GM18868 (cell line): Measurements from ENCODE around the gene OR8D1.

ENCODE experiments used
- ATAC-seq: cut with Tn5 transposase; IDR thresholded peaks from one replicate; pipeline ENCODE4 v1.9.1; 2021; ENCODE audit warnings: mild to moderate bottlenecking, moderate library complexity; ENCODE audit not compliant: unreplicated experiment

The OR8D1 gene

GRCh38 chr11:124313849-124314248 lies at the start of gene OR8D1:
OR8D1 (minus strand) TSS chr11:124313949; CDS start chr11:124310766, 3,183 bp downstream.
- ATAC-seq: no peak

- ATAC-seq: no peak
Measured at GRCh38 chr11:124359566-124359965, 45.8 kb upstream of the OR8D1 start.

- ATAC-seq: no peak
Measured at GRCh38 chr11:124346311-124346955, 32.7 kb upstream of the OR8D1 start.

GRCh38 chr11:124344346-124344745 lies 30.6 kb upstream of the OR8D1 start:
- no peak for ATAC-seq

- ATAC-seq: no peak
Measured at GRCh38 chr11:124340142-124340447, 26.3 kb upstream of the OR8D1 start.

- no peak for ATAC-seq
Measured at GRCh38 chr11:124339396-124340141, 25.8 kb upstream of the OR8D1 start.

GRCh38 chr11:124331873-124332272 lies 18.1 kb upstream of the OR8D1 start:
- ATAC-seq: no peak

GRCh38 chr11:124329787-124330478 lies 16.2 kb upstream of the OR8D1 start:
- ATAC-seq: peak; percentile 98

GRCh38 chr11:124327775-124328174 lies 14.0 kb upstream of the OR8D1 start:
- ATAC-seq: no peak

GRCh38 chr11:124322356-124322755 lies 8.6 kb upstream of the OR8D1 start:
- no peak for ATAC-seq

- ATAC-seq: no peak
Measured at GRCh38 chr11:124320097-124320496, 6.3 kb upstream of the OR8D1 start, which contains the start of gene OR8D2. OR8D2 (minus strand) TSS chr11:124320197; CDS start chr11:124320197, 0 bp downstream.

- ATAC-seq: no peak
Measured at GRCh38 chr11:124315052-124315451, 1.3 kb upstream of the OR8D1 start.

GRCh38 chr11:124313131-124313530 lies 618 bp downstream of the OR8D1 start:
- no peak for ATAC-seq

- no peak for ATAC-seq
Measured at GRCh38 chr11:124311670-124312069, 2.1 kb downstream of the OR8D1 start.

- no peak for ATAC-seq
Measured at GRCh38 chr11:124311269-124311668, 2.5 kb downstream of the OR8D1 start.

- ATAC-seq: no peak
Measured at GRCh38 chr11:124310721-124311120, 3.0 kb downstream of the OR8D1 start.

GRCh38 chr11:124307093-124307492 lies 6.7 kb downstream of the OR8D1 start:
- ATAC-seq: no peak

- no peak for ATAC-seq
Measured at GRCh38 chr11:124302347-124303125, 11.2 kb downstream of the OR8D1 start.

GRCh38 chr11:124301548-124301947 lies 12.2 kb downstream of the OR8D1 start:
- ATAC-seq: no peak

GRCh38 chr11:124297921-124298320 lies 15.8 kb downstream of the OR8D1 start:
- ATAC-seq: no peak

- no peak for ATAC-seq
Measured at GRCh38 chr11:124296016-124296415, 17.7 kb downstream of the OR8D1 start.
